ENCODE measurements around the gene NPR2. TPM values are rescaled to one million over a fixed set of nuclear protein-coding genes. Genes with fewer than 3 reads are reported as not detected.

Gene NPR2
- total and polyA plus RNA-seq, 9 donors = 5.5 to 54.4 (median 18.0) TPM

DNA sequence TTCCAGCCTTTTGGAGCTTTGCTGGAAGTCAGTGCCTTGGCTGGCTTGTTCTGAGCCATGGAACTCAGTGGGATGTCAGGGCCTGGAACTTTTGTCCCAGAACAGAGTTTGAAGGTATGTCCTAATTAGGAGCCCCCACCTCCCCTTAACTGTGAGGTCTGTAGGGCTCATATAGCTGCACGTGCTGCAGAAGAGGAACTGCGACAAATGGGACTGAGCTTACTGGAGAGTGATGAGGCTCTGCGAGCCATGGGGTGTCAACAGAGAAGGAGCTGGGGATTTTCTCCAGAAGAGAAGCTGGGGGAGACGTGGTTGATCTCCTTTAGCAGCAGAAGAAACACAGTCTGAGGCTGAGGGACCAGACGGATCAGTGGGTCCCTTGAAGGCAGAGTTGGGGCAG, 48.5 kb downstream of the NPR2 start:
- WGBS, 3 donors = 89 to 92% (median 90%) methylated on average over 5 of the region's 5 CpGs
- intact Hi-C loops (cut with DNase I) = loop anchor here in 1 of 4 donors (10.0 kb wide), 1 partner anchor 45 kb away; no protein-coding TSS in a partner anchor

DNA sequence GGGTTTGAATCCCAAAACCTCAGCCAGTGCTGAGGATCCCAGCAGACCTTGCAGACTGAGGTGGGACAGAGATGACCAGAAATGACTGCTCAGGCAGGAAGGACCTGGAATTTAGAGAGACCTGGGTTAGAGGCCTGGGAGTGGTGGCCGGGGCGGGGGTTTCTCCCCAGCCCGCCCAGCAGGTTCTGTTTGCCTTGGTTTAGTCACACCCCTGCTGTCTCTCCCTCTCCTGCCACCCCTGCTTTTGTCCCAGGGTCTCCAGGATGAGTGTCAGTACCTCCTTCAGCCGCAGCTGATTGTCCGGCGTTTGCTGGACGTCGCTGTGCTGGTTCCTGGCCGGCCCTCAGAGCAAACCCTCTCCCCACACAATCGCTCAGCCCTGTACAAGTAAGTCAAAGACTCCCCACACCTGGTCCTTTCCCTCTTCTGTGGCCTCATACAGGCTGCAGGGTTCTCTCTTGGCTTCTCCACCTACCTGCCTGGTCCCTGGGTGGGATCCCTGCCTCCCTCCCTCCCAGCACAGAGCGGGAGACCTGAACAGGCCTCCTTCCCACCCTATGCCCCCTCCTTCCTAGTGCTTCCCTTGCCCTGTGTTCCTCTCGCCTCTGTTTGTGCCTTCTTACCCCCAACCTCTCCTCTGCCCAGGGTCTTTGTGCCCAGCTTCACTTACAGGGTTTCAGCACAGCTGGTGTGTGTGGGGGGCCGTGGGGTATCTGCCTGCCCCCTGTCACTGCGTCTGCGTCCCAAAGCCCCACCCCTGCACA, 49.7 kb downstream of the NPR2 start:
- H3K27ac ChIP-seq = no peak overlapping the region
- TF ChIP-seq EP300 (IDR thresholded peaks at IDR 0.05) (no peak), POLR2A (IDR thresholded peaks at IDR 0.05) (no peak)
- TF ChIP-seq, protein P1, sequence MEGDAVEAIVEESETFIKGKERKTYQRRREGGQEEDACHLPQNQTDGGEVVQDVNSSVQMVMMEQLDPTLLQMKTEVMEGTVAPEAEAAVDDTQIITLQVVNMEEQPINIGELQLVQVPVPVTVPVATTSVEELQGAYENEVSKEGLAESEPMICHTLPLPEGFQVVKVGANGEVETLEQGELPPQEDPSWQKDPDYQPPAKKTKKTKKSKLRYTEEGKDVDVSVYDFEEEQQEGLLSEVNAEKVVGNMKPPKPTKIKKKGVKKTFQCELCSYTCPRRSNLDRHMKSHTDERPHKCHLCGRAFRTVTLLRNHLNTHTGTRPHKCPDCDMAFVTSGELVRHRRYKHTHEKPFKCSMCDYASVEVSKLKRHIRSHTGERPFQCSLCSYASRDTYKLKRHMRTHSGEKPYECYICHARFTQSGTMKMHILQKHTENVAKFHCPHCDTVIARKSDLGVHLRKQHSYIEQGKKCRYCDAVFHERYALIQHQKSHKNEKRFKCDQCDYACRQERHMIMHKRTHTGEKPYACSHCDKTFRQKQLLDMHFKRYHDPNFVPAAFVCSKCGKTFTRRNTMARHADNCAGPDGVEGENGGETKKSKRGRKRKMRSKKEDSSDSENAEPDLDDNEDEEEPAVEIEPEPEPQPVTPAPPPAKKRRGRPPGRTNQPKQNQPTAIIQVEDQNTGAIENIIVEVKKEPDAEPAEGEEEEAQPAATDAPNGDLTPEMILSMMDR (IDR thresholded peaks at IDR 0.05) = no peak
- peak in 1 of 5 donors; percentile 25 for DNase-seq
- no peaks in the 10 kb centered on the region for H3K36me3 ChIP-seq
- intact Hi-C loops (cut with DNase I) = no loop called here
- no peak overlapping the region for H3K4me3 ChIP-seq
- no peaks in the 10 kb centered on the region for H3K27me3 ChIP-seq
- no peaks in the 10 kb centered on the region for H3K4me1 ChIP-seq (ENCODE audit: insufficient read depth)
- no peaks in the 10 kb centered on the region for H3K9me3 ChIP-seq
- WGBS, 3 donors = 92 to 94% (median 93%) methylated on average over 15 of the region's 15 CpGs

More for the DNA sequence above, 48.5 kb downstream of the NPR2 start:
- Histone ChIP-seq H3K27me3 (no peaks in the 10 kb centered on the region), H3K4me3 (no peak overlapping the region), H3K9me3 (no peaks in the 10 kb centered on the region), H3K36me3 (no peaks in the 10 kb centered on the region), H3K4me1 (ENCODE audit: insufficient read depth) (no peaks in the 10 kb centered on the region), H3K27ac (no peak overlapping the region)
- no peak for DNase-seq
- TF ChIP-seq, protein P1 (IDR thresholded peaks at IDR 0.05) = no peak
- no peak for TF ChIP-seq POLR2A (IDR thresholded peaks at IDR 0.05)
- TF ChIP-seq EP300 (IDR thresholded peaks at IDR 0.05) = no peak

DNA sequence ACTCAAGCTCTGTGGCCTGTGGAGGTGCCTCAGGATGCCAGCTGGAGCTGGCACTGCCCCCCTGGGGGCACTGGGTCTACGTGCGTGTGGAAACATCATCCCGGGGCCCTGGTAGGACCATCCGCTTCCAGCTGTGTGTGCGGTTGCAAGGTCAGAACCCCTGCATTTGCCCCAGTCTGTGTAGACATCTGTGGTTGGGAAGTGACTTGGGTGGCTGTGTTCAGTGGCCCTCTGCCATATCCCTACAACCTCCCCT, 50.2 kb downstream of the NPR2 start:
- Histone ChIP-seq H3K4me1 (ENCODE audit: insufficient read depth) (peaks cover 1% of the 10 kb centered on the region), H3K36me3 (no peaks in the 10 kb centered on the region), H3K9me3 (no peaks in the 10 kb centered on the region), H3K4me3 (no peak overlapping the region), H3K27me3 (no peaks in the 10 kb centered on the region), H3K27ac (no peak overlapping the region)
- DNase-seq = no peak
- TF ChIP-seq POLR2A (IDR thresholded peaks at IDR 0.05) (no peak), EP300 (IDR thresholded peaks at IDR 0.05) (no peak)
- TF ChIP-seq, protein P1 (IDR thresholded peaks at IDR 0.05) = no peak
- intact Hi-C loops (cut with DNase I) = no loop called here
- 69 to 89% (median 73%) methylated on average over 5 of the region's 5 CpGs for WGBS, 3 donors

DNA sequence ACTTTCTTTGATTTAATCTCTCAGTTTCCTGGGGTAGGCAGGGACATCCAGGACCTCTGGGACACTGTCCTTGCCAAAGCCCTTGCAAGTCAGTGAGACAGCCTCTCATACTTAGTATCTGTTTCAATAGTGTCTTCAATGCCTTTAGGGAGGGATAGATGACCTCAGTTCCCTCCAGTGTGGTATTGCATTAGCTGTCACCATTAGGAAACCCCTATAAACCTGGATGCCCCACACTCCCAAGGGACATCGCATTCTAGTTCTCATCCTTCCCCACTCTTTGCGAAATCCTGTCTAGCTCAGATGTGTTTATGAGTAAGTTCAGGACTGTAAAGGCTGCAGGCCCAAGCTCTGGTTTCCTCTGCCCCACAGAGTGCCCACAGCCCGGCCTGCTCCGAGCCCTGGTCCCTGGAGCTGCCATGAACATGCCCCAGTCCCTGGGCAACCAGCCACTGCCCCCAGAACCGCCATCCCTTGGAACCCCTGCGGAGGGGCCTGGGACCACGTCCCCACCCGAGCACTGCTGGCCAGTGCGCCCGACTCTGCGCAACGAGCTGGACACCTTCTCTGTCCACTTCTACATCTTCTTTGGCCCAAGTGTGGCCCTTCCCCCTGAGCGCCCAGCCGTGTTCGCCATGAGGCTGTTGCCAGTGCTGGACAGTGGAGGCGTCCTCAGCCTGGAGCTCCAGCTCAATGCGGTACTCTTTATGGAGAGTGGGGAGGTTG, 50.8 kb downstream of the NPR2 start:
- 92 to 95% (median 92%) methylated on average over 17 of the region's 17 CpGs for WGBS, 3 donors
- H3K27ac ChIP-seq = no peak overlapping the region
- H3K4me1 ChIP-seq (ENCODE audit: insufficient read depth) = peaks cover 1% of the 10 kb centered on the region
- TF ChIP-seq POLR2A (IDR thresholded peaks at IDR 0.05) (no peak), EP300 (IDR thresholded peaks at IDR 0.05) (no peak)
- TF ChIP-seq, protein P1 (IDR thresholded peaks at IDR 0.05) = no peak
- H3K4me3 ChIP-seq = no peak overlapping the region
- no peaks in the 10 kb centered on the region for H3K9me3 ChIP-seq
- H3K36me3 ChIP-seq = no peaks in the 10 kb centered on the region
- H3K27me3 ChIP-seq = no peaks in the 10 kb centered on the region
- no peak for DNase-seq
- intact Hi-C loops (cut with DNase I) = no loop called here
